KBM-7 (cell line): Measurements from ENCODE around the gene CCDC183.
"Not testable (repeated sequence)": the region's sequence is repeated elsewhere in the genome, so short reads cannot be mapped to it uniquely, and the experiment has no call there.

Experiments used
- DNase-seq: peaks from one replicate; pipeline ENCODE4 v3.0.0-alpha.2; 2015
- in situ Hi-C: fragments of 300-500 bp; cut with MboI; formaldehyde crosslinking; loops from 2 replicates; pipeline ENCODE4 v1.14.3; 2020; ENCODE audit warnings: low sequenced_read_pairs, low pct_unique_long_range_greater_than_20kb, mixed read lengths

Gene CCDC183

GRCh38 chr9:136831720-136832104 lies 35.6 kb downstream of the CCDC183 start:
- no peak for DNase-seq
- in situ Hi-C loops, result no loop called here

DNA sequence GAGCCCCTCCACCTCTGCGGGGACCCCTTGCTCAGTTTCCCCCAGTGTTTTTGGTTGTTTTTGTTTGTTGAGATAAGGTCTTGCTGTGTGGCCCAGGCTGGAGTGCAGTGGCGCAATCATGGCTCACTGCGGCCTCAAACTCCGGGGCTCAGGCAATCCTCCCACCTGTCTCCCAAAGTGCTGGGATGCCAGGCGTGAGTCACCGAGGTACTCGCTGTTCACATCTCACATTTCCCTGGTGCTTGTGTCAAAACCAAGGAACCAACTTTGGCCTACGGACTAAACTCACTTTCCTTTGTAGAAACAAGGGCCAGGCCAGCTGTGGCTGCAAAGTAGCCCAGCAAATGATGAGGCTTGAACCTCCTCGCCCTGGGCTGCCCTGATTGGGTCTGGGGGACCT lies 36.4 kb downstream of the CCDC183 start:
- in situ Hi-C loops, result no loop called here
- DNase-seq, result no peak

- in situ Hi-C loops, DNase-seq: not testable (repeated sequence)
These were observed 37.4 kb downstream of the CCDC183 start for GRCh38 chr9:136833381-136834048.

GRCh38 chr9:136835162-136835931 lies 39.2 kb downstream of the CCDC183 start:
- no peak for DNase-seq
- in situ Hi-C loops, result no loop called here

- DNase-seq, result no peak
- in situ Hi-C loops, result no loop called here
These were observed 40.1 kb downstream of the CCDC183 start for GRCh38 chr9:136835932-136836904.

DNA sequence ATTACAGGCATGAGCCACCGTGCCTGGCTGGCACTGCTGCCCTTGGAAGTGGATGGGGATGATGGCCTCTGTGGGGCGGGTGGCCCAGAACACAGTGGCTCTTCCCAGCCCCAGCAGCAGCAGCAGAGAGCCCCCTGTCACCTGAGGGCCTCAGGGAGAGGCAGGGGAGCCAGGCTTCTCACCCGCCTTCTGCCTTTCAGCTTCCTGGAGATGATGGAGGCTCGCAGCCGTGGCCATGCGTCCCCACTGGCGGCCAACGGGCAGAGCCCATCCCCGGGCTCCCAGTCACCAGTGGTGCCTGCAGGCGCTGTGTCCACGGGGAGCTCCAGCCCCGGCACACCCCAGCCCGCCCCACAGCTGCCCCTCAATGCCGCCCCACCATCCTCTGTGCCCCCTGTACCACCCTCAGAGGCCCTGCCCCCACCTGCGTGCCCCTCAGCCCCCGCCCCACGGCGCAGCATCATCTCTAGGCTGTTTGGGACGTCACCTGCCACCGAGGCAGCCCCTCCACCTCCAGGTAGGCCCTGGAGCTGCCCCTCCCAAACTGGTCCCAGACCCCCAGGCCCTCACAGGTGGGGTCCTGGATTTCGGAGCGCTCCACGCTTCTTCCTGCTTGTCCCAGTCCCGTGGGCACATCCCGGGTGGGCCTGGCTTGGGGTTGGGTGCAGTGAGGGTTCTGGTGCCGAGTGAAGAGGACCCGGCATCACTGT lies 41.2 kb downstream of the CCDC183 start:
- in situ Hi-C loops, result no loop called here
- DNase-seq, result no peak

DNA sequence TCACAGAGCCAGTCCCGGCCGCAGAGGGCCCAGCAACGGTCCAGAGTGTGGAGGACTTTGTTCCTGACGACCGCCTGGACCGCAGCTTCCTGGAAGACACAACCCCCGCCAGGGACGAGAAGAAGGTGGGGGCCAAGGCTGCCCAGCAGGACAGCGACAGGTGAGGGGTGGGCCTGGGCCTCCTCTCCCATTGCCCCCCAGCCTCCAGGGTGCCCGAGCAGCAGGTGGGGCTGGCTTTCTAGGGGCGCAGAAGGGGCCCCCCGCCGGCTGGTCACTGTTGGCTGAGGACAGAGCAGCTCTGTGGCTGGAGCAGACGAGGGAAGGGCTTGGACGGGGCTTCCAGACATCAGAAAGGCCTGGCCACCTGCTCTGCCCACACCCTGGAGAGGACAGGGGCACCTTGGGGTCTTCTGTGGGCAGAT lies 41.7 kb downstream of the CCDC183 start:
- DNase-seq, in situ Hi-C loops: not testable (repeated sequence)

GRCh38 chr9:136838314-136839228 lies 42.4 kb downstream of the CCDC183 start:
- DNase-seq, result no peak
- in situ Hi-C loops, result no loop called here

GRCh38 chr9:136839229-136840139 lies 43.3 kb downstream of the CCDC183 start:
- DNase-seq, result no peak
- in situ Hi-C loops, result no loop called here

- DNase-seq, result no peak
- in situ Hi-C loops, result no loop called here
These were observed 44.2 kb downstream of the CCDC183 start for GRCh38 chr9:136840140-136840876.

DNA sequence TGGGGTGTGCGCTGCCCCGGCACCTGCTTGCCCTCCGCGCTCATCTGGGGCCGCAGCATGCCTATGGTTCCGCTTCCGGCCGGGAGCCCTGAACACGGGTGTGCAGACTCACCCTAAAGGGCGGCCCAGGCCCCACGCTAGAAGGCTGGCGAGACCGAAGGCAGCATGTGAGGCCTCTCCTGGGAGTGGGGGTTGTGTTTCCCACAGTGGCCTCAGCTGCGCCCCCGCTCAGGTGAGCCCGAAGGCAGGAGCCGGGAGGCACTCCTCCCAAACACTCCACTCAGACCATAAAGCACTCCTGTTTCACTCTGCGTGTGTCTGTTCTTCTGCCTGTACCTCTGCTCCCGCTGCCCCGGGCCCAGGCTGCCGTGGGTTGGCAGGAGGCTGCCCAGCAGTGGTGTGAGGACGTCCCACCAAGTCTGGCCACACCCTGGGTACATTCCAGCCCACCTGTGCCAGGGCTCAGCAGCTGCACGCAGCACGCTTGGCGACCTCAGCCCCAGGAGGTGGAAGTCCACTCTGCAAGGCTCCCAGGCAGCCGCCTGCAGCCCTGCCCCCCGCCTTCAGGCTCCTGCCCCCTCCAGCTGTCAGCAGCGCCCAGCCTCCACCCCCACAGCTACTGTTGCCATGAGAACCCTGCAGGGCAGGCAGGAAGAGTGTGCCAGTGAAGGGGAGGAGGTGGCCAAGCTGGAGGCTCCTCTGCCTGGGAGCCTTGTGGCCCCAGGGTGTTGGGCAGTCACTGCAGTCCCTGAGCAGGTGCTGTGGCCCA lies 44.9 kb downstream of the CCDC183 start:
- in situ Hi-C loops, result no loop called here
- peak; percentile 43 for DNase-seq

DNA sequence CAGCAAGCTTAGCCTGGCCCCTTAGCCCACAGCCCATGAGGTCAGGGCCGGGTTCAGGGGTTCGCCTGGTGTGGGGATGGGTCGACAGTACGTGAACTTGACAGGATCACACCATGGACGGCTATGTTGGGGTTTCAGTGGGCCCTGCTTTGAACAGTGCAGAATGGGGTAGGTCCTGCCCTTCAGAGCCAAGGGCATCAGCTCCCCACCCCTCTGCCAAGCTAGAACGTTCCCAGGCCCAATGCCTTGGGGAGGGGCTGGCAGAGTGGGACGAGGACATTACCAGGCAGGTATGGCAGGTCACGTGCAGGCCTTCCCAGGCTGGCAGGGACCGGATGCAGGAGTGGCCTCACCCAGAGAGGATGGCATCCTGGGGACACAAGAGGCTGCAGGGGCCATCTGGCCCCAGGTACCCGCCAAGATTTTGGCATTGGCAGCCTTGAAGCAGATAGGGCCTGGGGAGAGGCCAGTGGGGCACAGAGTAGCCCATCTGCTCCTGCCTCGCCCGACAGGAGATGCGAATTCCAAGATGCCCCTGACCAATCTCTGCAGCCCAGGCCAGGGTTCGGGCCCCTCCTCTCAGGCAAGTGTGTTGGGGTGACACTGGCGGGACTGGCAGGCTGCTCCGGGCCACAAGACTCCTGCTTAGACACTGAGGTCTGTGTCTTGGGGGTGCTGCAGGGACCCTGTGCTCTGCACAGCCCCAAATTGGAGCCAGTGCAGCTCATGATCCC lies 45.7 kb downstream of the CCDC183 start:
- DNase-seq, in situ Hi-C loops: not testable (repeated sequence)

GRCh38 chr9:136842380-136842948 lies 46.3 kb downstream of the CCDC183 start, which contains the start of gene AJM1:
Gene AJM1, plus strand, starts transcription at chr9:136842478. Its CDS starts 1,937 bp downstream, at chr9:136844415.
- in situ Hi-C loops, result not testable (repeated sequence)
- peak; percentile 84 for DNase-seq

- in situ Hi-C loops, result not testable (repeated sequence)
These were observed 47.1 kb downstream of the CCDC183 start for GRCh38 chr9:136843159-136843800.

More at GRCh38 chr9:136843159-136843800, 47.1 kb downstream of the CCDC183 start:
- not testable (repeated sequence) for DNase-seq
